Activated CD4-positive, alpha-beta T cell treated with anti-CD3 and anti-CD28 coated beads for 48 hours (primary cell): ENCODE results near the gene C10orf71.

Source experiments
- DNase-seq: peaks from one replicate; pipeline ENCODE4 v3.0.0-alpha.2; 2020

C10orf71 gene

DNA sequence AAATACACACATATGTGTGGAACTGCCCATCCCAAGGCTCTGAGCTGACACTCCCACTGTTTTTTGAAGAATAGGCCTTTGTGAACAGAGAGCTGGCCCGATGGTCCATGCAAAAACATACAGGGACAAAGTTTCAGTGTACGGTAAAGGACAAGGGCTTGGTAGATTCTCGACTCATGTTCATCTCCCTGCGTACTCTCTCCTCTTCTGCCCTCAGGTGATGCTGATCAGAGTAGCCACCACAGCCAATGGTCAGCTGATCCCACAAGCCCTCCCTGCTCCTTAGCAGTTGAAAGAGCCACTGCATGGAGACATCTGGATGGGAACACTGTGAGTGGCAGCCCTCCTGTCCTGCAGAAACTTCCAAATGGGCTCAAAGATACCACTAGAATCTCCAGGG lies 23.1 kb upstream of the C10orf71 start:
- DNase-seq = no peak

DNA sequence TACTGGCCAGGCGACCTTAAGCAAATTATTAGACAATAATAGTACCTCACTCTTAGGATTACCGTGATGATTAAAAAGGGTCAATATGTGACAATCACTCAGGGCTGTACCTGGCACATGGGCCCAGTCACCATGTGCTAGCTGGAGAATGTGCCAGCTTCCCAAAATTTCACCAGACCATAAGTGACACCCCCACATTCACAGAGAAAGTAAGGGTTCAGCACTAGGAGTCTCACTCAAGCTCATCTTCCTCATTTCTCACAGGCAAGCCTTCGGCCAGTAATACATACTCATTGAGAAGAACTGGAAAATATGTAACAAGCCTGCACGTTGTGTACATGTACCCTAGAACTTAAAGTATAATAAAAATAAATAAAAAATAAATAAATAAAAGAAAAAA lies 22.4 kb upstream of the C10orf71 start:
- no peak for DNase-seq

DNA sequence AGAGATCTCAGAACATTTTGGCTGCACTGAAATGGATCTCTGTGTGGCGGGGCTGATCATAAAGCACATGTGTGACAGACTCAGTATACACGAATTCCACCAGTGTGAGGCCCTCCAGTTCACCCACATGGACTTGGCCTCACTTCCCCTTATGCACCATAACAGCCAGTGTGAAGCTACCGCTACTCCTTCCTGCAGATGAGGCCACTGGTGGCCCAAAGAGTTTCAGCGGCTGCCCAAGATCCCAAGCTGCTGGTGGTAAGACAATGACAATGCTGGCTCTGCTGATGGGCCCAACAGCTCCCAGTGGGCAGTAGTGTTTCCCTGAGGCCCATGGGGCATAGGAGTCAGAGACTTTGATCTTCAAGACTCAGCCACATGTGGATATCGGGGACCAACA lies 21.0 kb upstream of the C10orf71 start:
- no peak for DNase-seq

DNA sequence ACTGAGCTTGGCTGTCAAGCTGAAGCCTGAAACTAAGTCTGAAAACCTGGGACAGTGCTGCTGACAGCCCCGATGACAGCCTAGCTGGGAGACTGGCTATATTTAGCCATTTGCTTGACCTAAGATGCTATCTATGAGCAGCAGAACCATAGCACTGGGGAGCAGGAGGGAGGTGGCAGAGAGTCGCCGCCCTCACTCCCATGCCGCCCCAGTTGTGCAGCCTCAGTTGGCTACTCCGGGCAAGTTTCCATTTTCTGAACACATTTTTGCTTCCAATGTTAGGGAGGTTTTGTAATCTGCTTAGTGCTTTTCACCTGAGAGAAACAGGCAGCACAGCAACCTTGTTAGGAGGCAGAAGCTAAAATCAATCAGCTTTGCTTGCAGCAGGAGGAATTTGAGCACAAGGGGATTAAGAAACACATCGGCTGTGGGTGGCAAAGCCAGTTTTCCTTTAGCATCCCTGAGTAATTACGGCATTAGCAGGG lies 20.4 kb upstream of the C10orf71 start:
- DNase-seq = no peak

DNA sequence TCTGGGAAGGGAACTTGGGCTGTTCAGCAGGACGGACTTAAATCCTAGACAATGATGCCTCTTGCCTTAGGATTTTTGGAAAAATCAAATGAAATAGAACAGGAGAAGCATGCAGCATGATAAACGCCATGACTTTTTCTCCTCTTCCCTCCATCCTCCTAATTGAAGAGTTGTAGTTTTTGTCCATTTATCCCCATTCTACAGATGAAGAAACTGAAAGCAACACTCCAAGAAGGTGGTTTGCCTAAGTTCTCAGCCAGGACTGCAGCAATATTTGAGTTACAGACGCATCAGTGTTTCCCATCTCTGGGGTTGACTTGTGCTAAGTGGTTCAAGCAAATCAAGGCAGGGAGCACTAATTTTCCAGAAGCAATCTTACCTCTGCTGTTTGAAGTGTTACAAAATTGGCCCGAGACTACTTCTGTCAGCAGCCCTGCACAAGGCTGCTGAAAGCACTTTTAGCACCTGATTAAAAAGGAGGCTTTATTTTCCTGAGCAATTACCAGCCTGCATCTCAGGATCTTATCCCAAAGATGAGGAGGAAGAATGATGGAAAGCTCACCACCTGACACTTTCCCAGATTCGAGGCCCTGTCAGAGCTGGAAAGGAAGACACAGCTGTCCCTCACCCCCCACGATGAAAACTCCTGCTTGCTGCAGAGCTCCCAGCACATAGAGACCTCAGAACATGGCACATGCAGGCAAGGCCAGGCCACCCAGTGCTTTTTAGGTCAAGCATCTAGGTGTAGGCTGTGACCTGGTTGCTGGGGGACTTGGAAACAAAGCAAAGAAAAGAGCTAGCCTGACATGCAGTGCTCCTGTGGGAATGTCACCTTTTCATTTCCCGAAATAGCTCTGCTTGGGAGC lies 19.7 kb upstream of the C10orf71 start:
- no peak for DNase-seq

DNA sequence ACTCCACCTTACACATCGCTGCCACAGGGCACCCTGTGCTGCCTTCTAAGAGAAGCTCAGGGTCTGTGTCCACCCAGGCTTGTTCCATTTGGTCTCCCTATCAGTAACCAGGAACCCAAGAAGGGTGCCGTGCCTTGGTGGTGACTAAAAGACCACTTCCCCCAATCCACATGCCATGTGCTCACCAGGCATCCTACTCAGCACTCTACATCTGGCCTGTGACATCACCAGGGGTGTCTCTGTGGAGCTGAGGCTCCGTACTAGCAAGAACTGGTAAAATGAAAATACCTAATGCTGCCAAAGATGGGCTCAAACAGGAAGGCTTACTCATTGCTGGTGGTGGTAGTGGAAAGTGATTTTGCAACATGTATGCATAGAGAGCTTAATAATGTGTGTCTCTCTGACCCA lies 19.0 kb upstream of the C10orf71 start:
- DNase-seq = no peak

DNA sequence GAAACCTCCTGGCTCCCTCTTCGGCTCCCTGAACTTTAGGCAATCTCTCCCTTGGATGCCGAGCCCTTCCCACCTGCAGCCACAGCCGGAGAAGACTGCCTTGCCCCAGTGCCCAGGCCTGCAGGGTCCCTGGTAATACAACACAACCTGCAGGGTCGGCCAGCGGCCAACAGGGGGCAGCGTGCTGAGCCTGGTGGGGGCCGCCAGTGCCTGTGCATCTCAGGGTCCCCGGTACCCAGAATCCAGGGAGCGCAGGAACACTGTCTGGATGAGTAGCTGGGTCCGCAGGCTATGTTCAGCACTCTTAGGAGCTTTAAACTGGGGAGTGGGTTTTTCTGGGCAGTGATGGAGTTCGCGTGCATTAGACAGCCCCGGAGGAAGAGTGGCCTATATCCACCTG lies 17.5 kb upstream of the C10orf71 start:
- peak; percentile 13 for DNase-seq

DNA sequence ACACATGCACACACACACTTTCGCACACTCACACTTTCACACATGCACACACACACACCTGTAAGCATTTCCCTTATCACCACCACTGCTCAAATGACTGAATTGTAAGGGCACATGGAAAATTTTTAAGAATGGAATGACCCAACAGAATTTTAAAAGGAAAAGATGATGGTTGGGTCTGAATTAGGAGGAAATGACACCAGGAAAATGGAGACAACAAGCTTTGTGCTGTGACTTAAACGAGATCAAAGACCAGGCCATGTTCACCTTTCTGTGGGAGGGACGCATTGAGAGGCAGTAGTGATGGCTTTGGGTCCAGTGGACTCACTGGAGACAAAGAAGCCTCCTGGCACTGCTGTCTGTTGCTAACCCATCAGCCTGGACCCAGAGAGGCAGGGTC lies 16.7 kb upstream of the C10orf71 start:
- no peak for DNase-seq

DNA sequence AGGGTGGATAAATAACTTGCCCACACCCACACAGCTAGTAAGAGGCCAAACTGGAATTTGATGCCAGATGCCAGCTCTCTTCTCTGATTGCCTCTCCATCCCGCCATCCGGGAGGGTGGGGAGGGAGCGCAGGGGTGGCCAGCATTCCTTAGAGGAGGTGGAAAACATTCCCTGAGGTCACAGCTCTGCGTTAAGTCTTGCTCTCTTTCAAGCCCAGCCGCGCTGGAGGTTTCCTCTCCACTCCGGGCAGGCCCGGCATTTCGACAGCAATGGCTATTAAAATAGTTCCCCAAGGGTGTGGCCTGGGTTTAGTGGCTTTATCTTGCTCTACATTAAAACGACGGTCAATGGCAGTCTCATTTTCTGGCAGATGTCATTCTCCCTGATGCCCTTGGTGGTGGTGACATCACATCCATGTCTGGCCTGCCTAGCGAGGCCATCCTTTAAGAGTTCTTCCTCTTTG lies 16.1 kb upstream of the C10orf71 start:
- DNase-seq = no peak

DNA sequence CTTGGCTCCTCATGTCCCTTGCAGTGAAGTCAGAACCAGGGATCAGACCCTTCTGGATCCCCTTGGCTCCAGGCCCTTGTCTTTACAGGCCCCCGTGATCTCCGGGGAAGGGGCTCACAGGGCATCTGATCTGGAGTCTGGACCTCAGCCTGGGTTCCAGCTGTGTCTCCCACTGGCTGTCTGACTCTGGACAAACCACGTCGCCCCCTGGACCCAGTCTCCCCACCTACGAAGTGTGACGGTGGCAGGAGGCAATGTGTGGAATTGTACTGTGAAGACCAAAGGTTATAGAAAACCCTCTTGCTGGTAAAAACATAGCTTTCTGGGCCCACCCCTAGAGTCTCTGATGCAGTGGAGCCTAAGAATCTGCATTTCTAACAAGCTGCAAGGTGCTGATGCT lies 15.5 kb upstream of the C10orf71 start:
- no peak for DNase-seq

DNA sequence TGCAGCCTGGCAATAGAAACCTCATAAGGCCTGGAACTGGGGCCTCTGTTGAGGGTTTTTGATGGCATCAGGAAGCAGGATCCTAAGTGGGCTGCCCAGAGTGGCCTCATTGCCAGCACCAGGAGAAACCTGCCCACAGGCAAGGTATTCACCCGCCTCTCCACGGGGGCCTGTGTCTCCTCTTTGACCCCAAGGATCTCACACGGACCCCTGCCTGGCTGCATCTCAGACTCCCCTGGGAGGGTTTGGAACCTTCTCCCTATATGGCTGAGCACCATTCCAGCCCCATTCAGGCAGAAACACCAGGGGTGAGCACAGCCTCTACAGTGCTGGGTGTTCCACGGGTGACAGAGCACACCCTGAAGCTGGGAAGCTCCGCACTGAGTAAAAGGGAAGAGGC lies 14.6 kb upstream of the C10orf71 start:
- no peak for DNase-seq

DNA sequence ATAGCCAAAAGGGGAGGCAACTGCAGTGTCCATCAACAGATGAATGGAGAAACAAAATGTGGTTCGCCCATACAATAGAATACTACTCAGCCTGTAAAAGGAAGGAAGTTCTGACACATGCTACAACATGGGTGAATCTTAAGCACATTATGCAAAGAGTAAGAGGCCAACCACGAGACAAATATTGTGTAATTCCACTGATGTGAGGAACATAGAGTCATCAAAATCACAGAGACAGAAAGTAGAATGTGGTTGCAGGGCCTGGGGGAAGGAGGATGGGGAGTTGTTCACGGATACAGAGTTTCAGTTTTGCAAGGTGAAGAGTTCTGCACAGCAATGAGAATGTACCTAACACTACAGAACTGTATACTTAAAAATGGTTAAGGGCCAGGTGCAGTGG lies 13.7 kb upstream of the C10orf71 start:
- DNase-seq = no peak

DNA sequence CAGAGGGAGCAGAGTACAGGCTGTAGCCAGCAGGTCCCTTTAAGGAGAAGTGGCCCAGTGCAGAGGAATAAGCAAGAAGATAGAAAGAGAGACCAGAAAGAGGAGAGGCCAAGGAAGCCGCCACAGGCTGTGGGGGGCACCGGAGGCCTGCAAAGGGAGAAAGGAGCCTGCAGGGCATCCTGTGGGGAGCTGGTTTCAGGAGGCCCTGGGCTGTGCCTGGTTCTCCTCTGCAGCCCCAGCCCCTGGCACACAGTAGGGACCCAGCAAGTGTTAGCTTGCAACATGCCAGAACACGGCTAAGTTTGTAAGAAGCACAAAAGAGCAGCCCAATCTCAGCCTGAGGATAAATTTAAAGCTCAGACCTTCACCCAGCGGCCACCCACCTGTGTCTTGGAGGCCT lies 12.3 kb upstream of the C10orf71 start:
- DNase-seq = no peak

DNA sequence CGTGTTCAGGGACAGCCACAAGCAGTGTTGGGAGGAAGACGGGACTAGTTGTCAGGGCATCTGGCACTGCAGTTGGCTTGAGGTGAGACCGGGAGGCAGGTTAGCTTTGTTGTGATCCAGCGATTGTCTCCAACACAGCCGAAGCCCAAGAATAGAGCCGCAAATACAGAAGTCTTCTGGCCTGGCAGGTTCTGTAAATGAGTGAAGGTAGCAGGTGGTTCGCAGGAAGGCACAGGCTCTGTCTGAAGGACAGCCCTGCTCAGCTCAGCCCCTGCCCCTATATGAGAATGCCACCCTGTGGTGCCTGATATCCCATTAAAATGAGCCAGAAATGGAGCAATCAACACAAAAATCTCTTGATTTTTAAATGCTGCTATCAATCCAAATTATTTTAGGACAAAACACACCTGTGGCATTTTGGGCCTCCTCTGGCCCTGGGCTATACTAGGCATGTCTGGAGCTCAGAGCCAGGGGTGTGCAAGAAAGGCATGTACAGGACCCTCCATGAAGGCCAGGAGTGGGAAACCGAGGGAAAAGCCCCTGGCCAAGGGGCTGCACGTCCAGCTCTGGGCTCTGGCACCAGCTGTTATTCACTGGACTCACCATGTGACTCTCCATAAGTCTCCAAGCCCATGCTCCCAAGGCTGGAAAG lies 11.2 kb upstream of the C10orf71 start:
- no peak for DNase-seq

DNA sequence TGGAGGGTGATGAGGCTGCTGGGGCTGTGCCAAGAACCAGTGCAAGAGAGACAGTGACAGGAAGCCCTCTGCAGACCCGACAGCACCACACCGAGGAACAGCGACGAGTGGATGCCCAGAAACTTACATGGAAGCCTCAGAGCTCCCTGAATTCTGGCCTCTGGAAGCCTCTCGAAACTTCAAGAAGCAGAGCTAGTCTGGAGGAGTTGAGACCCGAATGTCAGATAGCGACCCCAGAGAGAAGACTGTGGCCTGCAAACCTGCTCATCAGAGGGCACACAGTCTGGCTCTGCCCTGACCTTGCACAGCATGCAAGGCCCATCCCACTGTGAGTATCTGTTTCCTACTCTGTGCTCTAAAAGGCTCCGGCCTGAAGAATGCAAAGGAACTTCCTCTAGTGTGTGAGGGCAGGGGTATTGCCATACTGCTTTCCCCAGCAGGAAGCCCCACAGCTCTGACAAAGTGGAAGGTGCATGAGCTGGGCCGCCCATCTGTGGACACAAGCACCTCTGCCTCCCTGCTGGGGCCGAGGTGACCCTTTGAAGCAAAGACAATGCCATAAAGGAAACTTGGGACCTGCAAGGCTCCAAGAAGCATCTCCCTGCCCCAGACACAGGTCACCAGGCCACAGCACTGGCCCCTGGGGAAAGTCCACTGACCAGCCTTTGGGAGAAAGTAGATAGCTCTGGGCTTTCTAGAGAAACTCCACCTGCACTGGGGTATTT lies 10.5 kb upstream of the C10orf71 start:
- DNase-seq = no peak

DNA sequence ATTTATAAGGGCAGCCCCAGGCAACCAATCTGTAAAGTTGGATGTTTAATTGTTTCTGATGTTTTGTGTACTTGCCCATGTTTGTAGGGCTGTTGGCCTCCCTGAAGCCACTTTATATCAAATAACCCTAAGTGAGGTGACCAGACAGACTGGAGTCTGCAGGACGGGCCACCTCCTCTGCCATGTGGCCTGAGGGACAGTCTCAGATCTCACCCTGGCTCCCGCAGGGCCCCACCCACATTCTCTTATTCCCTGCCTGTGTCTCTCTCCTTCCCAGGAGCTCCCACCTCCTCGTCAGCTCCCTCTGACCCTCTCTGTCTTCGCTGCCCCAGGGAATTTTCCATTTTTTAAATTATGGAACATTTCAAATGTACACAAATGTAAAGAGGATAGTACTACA lies 9.5 kb upstream of the C10orf71 start:
- DNase-seq = no peak

DNA sequence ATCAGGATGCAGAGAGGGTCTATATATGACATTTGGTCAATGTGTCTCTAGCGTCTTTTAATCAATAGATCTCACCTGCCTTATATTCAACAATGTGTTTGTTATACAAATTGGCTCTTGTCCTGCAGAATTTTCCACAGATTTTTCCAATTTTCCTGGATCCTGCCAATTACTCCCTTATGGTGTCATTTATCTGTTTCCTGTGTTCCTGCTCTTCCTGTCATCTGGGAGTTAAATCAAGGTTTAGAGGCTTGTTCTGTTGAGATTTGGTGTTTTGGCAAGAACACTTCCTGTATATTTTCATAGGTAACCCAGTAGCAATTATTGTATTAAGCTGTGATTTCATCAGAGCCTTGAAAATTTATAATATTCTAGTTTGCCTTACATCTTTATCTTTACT lies 8.8 kb upstream of the C10orf71 start:
- DNase-seq = no peak

DNA sequence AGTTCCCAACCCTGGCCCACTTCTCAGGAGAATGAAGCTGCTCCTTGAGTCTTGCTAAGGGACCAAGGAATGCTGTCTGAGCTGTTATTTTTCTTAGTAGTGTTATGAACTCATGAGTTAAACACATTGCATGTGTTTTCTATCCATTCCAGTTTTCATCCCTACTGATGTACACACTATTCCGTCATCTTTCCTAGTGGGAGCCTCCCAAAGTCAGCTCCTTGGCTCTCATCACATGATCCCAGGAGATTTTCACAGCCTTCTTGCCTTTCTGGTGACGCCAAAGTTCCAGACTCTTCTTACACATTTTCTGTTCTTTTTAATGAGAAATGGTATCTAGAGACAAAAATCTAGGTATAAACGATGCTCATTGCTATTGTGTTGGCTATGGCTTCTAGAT lies 8.4 kb upstream of the C10orf71 start:
- DNase-seq = no peak

DNA sequence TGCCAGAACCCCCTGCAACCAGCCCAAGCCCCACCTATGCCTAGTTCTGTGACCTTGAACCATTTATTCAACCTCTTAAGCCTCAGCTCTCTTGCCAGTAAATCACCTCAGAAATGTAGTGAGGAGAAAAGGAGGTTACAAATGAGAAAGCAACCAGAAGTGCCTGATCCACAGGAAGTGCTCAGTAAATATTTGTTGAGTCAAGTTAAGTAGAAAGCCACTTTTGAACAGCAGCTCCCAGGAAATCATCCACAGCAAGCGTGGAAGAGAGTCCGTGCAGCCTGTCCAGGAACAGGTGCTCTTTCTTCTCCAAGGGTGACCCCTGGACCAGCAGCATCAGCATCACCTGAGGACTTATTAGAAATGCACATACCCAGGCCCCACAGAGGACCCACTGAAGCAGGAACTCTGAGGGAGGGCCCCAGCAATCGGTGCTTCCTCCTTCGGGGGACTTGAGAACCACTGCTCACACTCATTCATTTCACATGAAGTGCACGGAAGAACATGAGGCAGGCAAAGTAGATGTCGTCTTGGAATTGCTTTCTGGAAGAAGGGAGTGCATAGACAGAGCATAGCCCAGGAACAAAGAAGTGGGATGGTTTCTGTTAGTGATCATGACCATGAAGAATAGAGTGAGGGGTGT lies 6.3 kb upstream of the C10orf71 start:
- DNase-seq = no peak

DNA sequence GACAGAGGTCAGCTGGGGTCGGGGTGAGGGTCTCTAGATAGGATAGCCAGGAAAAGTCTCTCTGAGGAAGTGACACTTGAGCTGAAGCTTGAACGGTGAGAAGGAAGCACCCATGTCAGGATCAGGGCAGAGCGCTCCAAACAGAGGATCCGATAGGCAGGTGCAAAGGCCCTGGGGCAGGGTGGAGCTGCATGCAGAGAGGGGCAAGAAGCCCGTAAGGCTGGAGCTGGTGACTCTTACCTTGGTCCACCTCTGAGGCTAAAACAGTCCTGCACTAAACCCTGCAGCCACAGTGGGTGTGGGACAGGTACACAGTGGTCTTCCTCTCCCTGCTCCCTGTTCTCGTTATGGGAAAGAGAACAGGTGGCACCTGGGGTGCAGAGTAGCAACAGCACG lies 5.8 kb upstream of the C10orf71 start:
- no peak for DNase-seq

DNA sequence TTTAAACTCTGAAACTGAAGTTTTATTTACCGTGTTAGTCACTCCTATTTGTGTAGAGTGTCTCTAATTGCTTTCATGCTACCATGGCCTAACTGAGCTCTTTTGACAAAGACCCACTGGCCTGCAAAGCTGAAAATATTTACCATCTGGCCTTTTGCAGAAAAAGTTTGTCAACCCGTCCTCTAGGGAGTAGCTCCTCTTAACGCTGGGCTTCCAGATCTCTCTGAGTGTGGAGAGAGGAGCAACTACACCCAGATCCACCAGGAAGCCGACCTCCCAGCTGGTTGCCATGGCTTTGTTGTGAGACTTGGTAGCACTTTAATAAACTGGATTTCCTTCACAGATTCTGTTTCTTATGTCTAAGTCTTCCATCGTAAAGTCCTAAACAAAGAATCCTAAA lies 4.2 kb upstream of the C10orf71 start:
- no peak for DNase-seq

DNA sequence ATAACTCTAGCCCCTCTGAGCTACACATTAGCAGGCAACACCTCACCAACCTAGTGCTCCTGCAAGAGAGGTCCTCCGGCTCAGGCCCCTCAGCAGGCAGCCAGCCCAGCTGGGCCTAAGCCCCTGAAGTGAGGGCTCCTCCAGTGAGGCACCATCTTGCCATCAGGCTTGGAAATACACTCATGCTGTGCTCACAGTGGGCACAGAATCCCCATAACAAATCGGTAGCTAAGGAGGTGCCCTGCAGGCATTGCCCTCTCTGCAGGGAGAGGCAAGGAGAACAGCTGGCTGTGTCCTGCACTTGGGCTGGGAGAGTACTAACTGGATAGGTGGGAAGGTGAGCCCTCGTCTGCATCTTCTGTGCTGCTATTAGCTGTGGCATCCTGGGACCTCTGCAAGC lies 3.7 kb upstream of the C10orf71 start:
- no peak for DNase-seq

DNA sequence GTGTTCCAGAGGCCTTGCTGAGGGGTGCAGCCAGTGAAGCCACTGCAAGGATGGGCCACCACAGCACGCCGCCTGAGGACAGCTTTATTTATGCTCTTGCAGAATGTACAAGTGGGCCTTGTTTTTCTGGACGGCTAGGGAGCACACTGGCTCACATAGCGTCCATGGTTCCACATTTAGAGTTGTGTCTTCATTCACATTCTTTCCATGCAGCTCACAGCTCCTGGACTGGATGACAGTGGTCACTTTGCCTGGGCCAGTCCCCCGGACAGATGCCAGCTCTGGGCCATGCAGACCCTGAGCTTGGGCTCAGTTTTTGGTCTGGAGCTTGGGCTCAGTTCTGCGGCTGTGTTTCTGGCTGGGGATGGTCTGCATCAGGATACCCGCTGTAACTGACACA lies 2.6 kb upstream of the C10orf71 start:
- DNase-seq = no peak
